CD4-positive, alpha-beta memory T cell (primary cell): Measurements from ENCODE around the gene ENAM. TPM values are rescaled to one million over a fixed set of nuclear protein-coding genes. Genes with fewer than 3 reads are reported as not detected.

ENCODE experiments used
- CTCF ChIA-PET: fragments of 350-600 bp; sonication (Branson Sonifier 250); formaldehyde crosslinking; loops from one replicate; lab custom pipeline; 2021; ENCODE audit warnings: inconsistent platforms; ENCODE audit not compliant: partially characterized antibody; lab: Charles Lee
- POLR2A ChIA-PET: fragments of 350-600 bp; sonication (Branson Sonifier 250); formaldehyde crosslinking; loops from one replicate; lab custom pipeline; 2021; ENCODE audit not compliant: partially characterized antibody; lab: Charles Lee
- DNase-seq, 5 donors: peaks; one replicate each; pipeline versions ENCODE4 v3.0.0 to v3.0.0-alpha.2; 2020 to 2022; ENCODE audit warnings: mixed read lengths in 1 of 5
- H3K27ac ChIP-seq: one replicate; pipeline ENCODE4 v1.7.0; 2013; ENCODE audit warnings: low read depth, low read length
- H3K27me3 ChIP-seq: 2 replicates; pipeline ENCODE4 v1.7.0; 2013; ENCODE audit warnings: mild to moderate bottlenecking, low read length, moderate library complexity; ENCODE audit not compliant: insufficient read depth
- H3K36me3 ChIP-seq: 2 replicates; pipeline ENCODE4 v1.7.0; 2013; ENCODE audit warnings: mild to moderate bottlenecking, low read length, moderate library complexity; ENCODE audit not compliant: insufficient read depth
- H3K4me1 ChIP-seq: 2 replicates; pipeline ENCODE4 v1.7.0; 2013; ENCODE audit warnings: mild to moderate bottlenecking, low read length, moderate library complexity; ENCODE audit not compliant: insufficient read depth
- H3K4me3 ChIP-seq, 2 donors: one replicate each; pipeline ENCODE4 v1.7.0; 2013; ENCODE audit warnings: low read length in 2 of 2, mild to moderate bottlenecking in 1 of 2
- H3K9me3 ChIP-seq, 2 donors: one replicate each; pipeline ENCODE4 v1.7.0; 2013; ENCODE audit warnings: low read length in 2 of 2, control low read depth in 1 of 2; ENCODE audit not compliant: control insufficient read depth in 1 of 2
- H3K27ac Mint-ChIP-seq, 7 donors: one replicate each; pipeline ENCODE4 v1.8.0; 2020 to 2021; ENCODE audit warnings: mixed read lengths in 7 of 7, mild to moderate bottlenecking in 6 of 7, inconsistent platforms in 3 of 7, moderate library complexity in 3 of 7
- H3K27me3 Mint-ChIP-seq, 2 donors: one replicate each; pipeline ENCODE4 v1.8.0; 2020 to 2021; ENCODE audit warnings: mixed read lengths in 2 of 2
- H3K36me3 Mint-ChIP-seq, 2 donors: one replicate each; pipeline ENCODE4 v1.8.0; 2020 to 2021; ENCODE audit warnings: mixed read lengths in 2 of 2, inconsistent platforms in 1 of 2, mild to moderate bottlenecking in 1 of 2
- H3K4me1 Mint-ChIP-seq, 4 donors: one replicate each; pipeline ENCODE4 v1.8.0; 2020 to 2021; ENCODE audit warnings: mixed read lengths in 4 of 4, mild to moderate bottlenecking in 1 of 4
- H3K4me3 Mint-ChIP-seq, 8 donors: one replicate each; pipeline ENCODE4 v1.8.0; 2020 to 2021; ENCODE audit warnings: mixed read lengths in 8 of 8, mild to moderate bottlenecking in 7 of 8, moderate library complexity in 6 of 8, inconsistent platforms in 3 of 8
- H3K9me3 Mint-ChIP-seq, 8 donors: one replicate each; pipeline ENCODE4 v1.8.0; 2020 to 2021; ENCODE audit warnings: mixed read lengths in 8 of 8, mild to moderate bottlenecking in 5 of 8, inconsistent platforms in 3 of 8, moderate library complexity in 1 of 8
- intact Hi-C: fragments of 100-400 bp; cut with micrococcal nuclease; formaldehyde crosslinking; loops from one replicate; pipeline ENCODE4 v1.15.1; 2023
- polyA plus RNA-seq, 2 donors: library from polyadenylated mRNA; unstranded; fragments of 300-500 nt; fragmentation: Illumina TruSeq; gene quantifications; one replicate each; pipeline ENCODE4 v1.2.3, GENCODE V29; 2021
- total RNA-seq, 2 experiments: library from RNA; stranded (reverse); gene quantifications; one replicate each; pipeline ENCODE4 v1.2.3, GENCODE V29; 2021

Gene ENAM
- total and polyA plus RNA-seq, 4 experiments from 2014 or later: not detected

- CTCF ChIA-PET: no interaction called here
Observed at GRCh38 chr4:70627620-70628019, 924 bp upstream of the ENAM start.

GRCh38 chr4:70629469-70630090 lies 1.0 kb downstream of the ENAM start:
- intact Hi-C loops: no loop called here
- H3K27me3 ChIP-seq: no peaks in the 10 kb centered on the region
- H3K4me1 Mint-ChIP-seq: peaks cover 0 to 3% (median 0%) of the 10 kb centered on the region in 4 donors
- no peaks in the 10 kb centered on the region for H3K4me1 ChIP-seq
- no peak overlapping the region for H3K4me3 Mint-ChIP-seq
- no peaks in the 10 kb centered on the region for H3K9me3 ChIP-seq
- H3K9me3 Mint-ChIP-seq: no peaks in the 10 kb centered on the region
- ChIA-PET POLR2A (no interaction called here), CTCF (interaction anchor here (1.5 to 1.6 kb wide), 2 partner anchors 12 to 22 kb away, joined by 3 to 5 read pairs; no protein-coding TSS in a partner anchor)
- H3K36me3 Mint-ChIP-seq: no peaks in the 10 kb centered on the region
- peaks cover 4% of the 10 kb centered on the region in 2 donors for H3K27me3 Mint-ChIP-seq
- DNase-seq: no peak
- H3K27ac ChIP-seq: no peak overlapping the region
- H3K27ac Mint-ChIP-seq: no peak overlapping the region
- H3K4me3 ChIP-seq: no peak overlapping the region
- H3K36me3 ChIP-seq: no peaks in the 10 kb centered on the region

More at GRCh38 chr4:70627620-70628019, 924 bp upstream of the ENAM start:
- intact Hi-C loops: no loop called here
- DNase-seq: no peak
- no peak overlapping the region for H3K27ac ChIP-seq
- no peak overlapping the region for H3K27ac Mint-ChIP-seq
- no peaks in the 10 kb centered on the region for H3K4me1 ChIP-seq
- H3K4me3 Mint-ChIP-seq: no peak overlapping the region
- no peaks in the 10 kb centered on the region for H3K36me3 ChIP-seq
- peaks cover 0 to 3% (median 0%) of the 10 kb centered on the region in 4 donors for H3K4me1 Mint-ChIP-seq
- no peaks in the 10 kb centered on the region for H3K36me3 Mint-ChIP-seq
- POLR2A ChIA-PET: no interaction called here
- H3K27me3 Mint-ChIP-seq: peaks cover 0 to 2% of the 10 kb centered on the region in 2 donors
- no peaks in the 10 kb centered on the region for H3K9me3 ChIP-seq
- no peak overlapping the region for H3K4me3 ChIP-seq
- no peaks in the 10 kb centered on the region for H3K27me3 ChIP-seq
- no peaks in the 10 kb centered on the region for H3K9me3 Mint-ChIP-seq

DNA sequence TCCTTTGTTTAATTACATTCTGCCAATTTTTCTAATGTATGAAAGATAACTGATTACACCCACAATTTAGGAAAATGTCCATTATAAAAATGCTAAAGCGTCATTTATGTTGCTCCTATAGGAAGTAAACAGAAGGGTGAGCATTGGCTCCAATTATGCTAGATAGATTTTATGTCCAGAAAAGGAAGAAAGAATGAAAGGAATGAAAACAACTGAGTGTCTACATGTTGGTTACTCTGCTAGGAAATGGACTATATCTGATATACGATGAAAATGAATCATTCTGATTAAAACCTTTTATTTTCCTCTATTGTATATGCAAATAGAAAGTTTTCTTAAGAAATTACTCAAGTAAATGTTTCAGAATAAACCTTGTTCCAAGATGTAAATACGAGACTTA lies 1.6 kb downstream of the ENAM start:
- no peak for DNase-seq
- no peaks in the 10 kb centered on the region for H3K9me3 Mint-ChIP-seq
- peaks cover 0 to 3% (median 0%) of the 10 kb centered on the region in 4 donors for H3K4me1 Mint-ChIP-seq
- Histone ChIP-seq H3K9me3 (no peaks in the 10 kb centered on the region), H3K27me3 (no peaks in the 10 kb centered on the region), H3K36me3 (no peaks in the 10 kb centered on the region), H3K27ac (no peak overlapping the region), H3K4me3 (no peak overlapping the region), H3K4me1 (no peaks in the 10 kb centered on the region)
- peaks cover 4% of the 10 kb centered on the region in 2 donors for H3K27me3 Mint-ChIP-seq
- H3K27ac Mint-ChIP-seq: no peak overlapping the region
- POLR2A ChIA-PET: no interaction called here
- intact Hi-C loops: no loop called here
- no peaks in the 10 kb centered on the region for H3K36me3 Mint-ChIP-seq
- H3K4me3 Mint-ChIP-seq: no peak overlapping the region
- CTCF ChIA-PET: no interaction called here

- H3K27me3 Mint-ChIP-seq: peaks cover 4% of the 10 kb centered on the region in 2 donors
- CTCF ChIA-PET: no interaction called here
- POLR2A ChIA-PET: no interaction called here
Observed at GRCh38 chr4:70632028-70632427, 3.5 kb downstream of the ENAM start.

DNA sequence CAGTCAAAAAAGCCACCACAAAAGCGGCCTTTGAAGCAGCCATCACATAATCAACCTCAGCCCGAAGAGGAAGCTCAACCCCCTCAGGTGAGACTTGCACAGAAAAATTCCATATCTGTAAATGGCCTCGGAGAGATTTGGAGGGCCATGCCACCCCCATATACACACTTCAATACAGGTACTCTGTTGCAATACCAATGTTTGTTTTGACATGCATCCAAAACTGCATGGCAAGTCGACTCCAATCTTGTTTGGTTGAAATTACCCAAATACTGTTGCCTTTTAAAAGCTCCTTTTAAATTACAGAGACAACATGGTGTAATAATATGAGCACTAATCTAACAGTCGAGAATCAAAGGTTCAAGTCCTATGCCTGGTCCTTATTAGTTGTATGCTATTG lies 5.9 kb downstream of the ENAM start:
- POLR2A ChIA-PET: no interaction called here
- Histone ChIP-seq H3K27me3 (no peaks in the 10 kb centered on the region), H3K4me3 (no peak overlapping the region), H3K36me3 (no peaks in the 10 kb centered on the region), H3K4me1 (no peaks in the 10 kb centered on the region), H3K9me3 (no peaks in the 10 kb centered on the region), H3K27ac (no peak overlapping the region)
- Mint-ChIP-seq H3K36me3 (no peaks in the 10 kb centered on the region), H3K4me1 (no peaks in the 10 kb centered on the region), H3K27ac (no peak overlapping the region), H3K4me3 (no peak overlapping the region), H3K9me3 (no peaks in the 10 kb centered on the region), H3K27me3 (peaks cover 4% of the 10 kb centered on the region in 2 donors)
- no peak for DNase-seq
- intact Hi-C loops: no loop called here
- CTCF ChIA-PET: no interaction called here

More at GRCh38 chr4:70632028-70632427, 3.5 kb downstream of the ENAM start:
- Histone ChIP-seq H3K27ac (no peak overlapping the region), H3K9me3 (no peaks in the 10 kb centered on the region), H3K36me3 (no peaks in the 10 kb centered on the region), H3K27me3 (no peaks in the 10 kb centered on the region), H3K4me3 (no peak overlapping the region), H3K4me1 (no peaks in the 10 kb centered on the region)
- DNase-seq: no peak
- Mint-ChIP-seq H3K4me3 (no peak overlapping the region), H3K36me3 (no peaks in the 10 kb centered on the region), H3K27ac (no peak overlapping the region), H3K9me3 (no peaks in the 10 kb centered on the region), H3K4me1 (peaks cover 0 to 3% (median 0%) of the 10 kb centered on the region in 4 donors)
- intact Hi-C loops: no loop called here

- no peaks in the 10 kb centered on the region for H3K36me3 ChIP-seq
- POLR2A ChIA-PET: no interaction called here
Observed at GRCh38 chr4:70637239-70637913, 8.8 kb downstream of the ENAM start.

DNA sequence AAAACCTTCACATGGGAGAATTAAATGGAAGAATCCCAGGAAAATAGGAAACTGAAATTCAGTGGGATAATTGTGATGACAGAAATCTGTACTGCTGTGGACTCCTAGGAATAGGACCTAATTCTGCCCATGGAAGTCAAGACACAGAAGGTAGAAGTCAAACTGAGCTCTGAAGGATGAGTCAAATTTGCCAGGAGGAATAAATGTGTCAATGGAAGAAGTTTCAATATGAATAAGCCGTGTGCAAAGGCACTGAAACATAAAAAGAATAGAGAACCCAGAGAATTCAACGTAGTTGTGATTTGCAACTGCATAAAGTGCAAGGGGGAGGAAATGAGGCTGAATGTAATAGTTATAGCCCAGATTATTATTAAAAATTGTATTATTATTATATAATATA lies 11.6 kb downstream of the ENAM start:
- H3K27ac ChIP-seq: no peak overlapping the region
- CTCF ChIA-PET: no interaction called here
- H3K9me3 ChIP-seq: no peaks in the 10 kb centered on the region
- H3K4me1 ChIP-seq: no peaks in the 10 kb centered on the region
- Mint-ChIP-seq H3K27me3 (peaks cover 0 to 3% of the 10 kb centered on the region in 2 donors), H3K9me3 (no peaks in the 10 kb centered on the region), H3K27ac (no peak overlapping the region), H3K36me3 (no peaks in the 10 kb centered on the region), H3K4me3 (no peak overlapping the region), H3K4me1 (no peaks in the 10 kb centered on the region)
- no peak for DNase-seq
- H3K4me3 ChIP-seq: no peak overlapping the region
- intact Hi-C loops: no loop called here
- POLR2A ChIA-PET: no interaction called here
- no peaks in the 10 kb centered on the region for H3K27me3 ChIP-seq
- H3K36me3 ChIP-seq: no peaks in the 10 kb centered on the region

More at GRCh38 chr4:70637239-70637913, 8.8 kb downstream of the ENAM start:
- no peak overlapping the region for H3K27ac ChIP-seq
- intact Hi-C loops: no loop called here
- no peaks in the 10 kb centered on the region for H3K27me3 ChIP-seq
- Mint-ChIP-seq H3K4me1 (no peaks in the 10 kb centered on the region), H3K27ac (no peak overlapping the region), H3K27me3 (peaks cover 3 to 7% of the 10 kb centered on the region in 2 donors), H3K36me3 (no peaks in the 10 kb centered on the region), H3K9me3 (no peaks in the 10 kb centered on the region), H3K4me3 (no peak overlapping the region)
- no peaks in the 10 kb centered on the region for H3K4me1 ChIP-seq
- no peak overlapping the region for H3K4me3 ChIP-seq
- DNase-seq: no peak
- no peaks in the 10 kb centered on the region for H3K9me3 ChIP-seq
- CTCF ChIA-PET: interaction anchor here (1.1 kb wide), 1 partner anchor 21 kb away, joined by 3 read pairs; no protein-coding TSS in a partner anchor
